NCI-H2227 (cell line): ENCODE data around the gene KCNJ6.
A peak's percentile ranks its signal among the peaks of the same experiment; 100 is the strongest.
"Not testable (repeated sequence)": the region's sequence is repeated elsewhere in the genome, so short reads cannot be mapped to it uniquely, and the experiment has no call there.

Experiments used
- DNase-seq: peaks from one replicate; lab custom pipeline; 2025; ENCODE audit not compliant: unreplicated experiment; lab: John Stamatoyannopoulos, UW

Gene KCNJ6

DNA sequence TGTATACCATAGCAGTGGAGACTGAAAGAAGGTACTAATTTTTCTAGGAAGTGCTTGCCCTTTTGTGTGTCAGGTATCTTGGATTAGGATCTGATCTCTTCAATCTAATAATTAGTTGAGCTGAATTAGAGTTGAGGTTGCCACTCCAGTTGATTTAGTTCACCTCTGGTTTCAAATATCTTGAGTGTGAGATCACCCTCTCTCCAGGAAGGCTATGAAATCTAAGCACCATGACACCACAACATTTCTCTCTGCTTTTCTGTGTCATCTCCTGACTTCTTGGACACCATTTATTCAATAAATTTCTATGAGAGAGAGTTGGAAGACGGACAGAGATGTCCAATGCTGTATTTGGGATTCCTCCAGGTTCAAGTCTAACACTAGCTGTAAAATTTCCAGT, 336.9 kb downstream of the KCNJ6 start:
- no peak for DNase-seq

DNA sequence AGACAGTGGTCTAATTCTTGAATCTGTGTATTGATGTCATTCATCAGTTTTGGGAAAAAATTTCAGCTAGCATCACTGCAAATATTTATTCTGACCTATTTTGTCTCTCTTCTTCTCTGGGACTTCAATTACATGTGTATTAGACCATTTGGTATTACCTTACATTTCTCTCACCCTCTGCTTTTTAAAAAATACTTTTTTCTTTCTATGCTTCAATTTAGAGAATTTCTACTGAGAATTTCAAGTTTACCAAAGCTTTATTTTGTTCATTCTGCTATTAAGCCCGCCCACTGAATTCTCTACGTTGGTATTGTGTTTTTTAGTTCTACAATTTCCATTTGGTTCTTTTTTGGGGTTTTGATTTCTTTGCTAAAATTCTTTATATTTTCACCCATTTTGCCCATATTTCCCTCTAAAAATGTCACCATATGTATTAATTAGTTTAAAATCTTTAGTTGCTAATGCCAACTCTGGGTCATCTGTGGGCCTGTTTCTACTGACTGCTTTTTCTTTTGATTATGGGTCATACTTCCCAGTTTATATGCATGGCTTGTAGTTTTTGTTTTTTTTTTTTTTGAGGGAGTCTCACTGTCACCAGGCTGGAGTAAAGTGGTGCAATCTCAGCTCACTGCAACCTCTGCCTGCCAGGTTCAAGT, 337.7 kb downstream of the KCNJ6 start:
- DNase-seq = no peak

DNA sequence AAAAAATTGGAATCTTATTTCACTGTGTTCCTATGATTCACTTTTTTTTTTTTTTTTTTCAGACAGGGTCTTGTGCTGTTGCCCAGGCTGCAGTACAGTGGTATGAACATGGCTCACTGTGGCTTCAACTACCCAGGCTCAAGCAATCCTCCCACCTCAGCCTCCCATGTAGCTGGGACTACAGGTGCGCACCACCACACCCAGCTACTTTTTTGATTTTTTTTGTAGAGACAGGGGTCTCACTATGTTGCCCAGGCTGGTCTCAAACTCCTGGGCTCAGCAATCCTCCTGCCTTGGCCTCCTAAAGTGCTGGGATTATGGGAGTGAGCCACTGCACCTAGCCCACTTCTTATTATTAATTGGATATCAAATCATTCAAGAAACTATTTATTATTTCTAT, 339.3 kb downstream of the KCNJ6 start:
- not testable (repeated sequence) for DNase-seq

DNA sequence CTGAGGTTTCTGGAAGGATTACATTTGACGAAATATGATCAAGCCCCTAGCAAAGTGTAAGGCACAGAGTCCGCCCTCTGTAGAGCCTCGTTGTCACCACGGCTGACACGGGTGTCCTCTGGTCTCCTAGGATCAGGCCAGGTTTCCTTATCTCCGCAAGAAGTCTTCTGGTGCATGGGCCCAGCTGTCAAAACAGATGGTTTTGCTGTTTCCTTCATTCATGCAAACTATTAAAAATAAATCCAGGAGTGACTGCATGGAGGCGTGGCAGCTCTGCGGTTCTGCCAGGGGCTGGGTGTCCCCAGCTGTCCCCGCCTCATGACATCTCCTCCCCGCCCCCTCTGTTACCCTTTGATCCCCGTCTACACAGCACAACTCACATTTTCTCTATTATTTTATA, 340.7 kb downstream of the KCNJ6 start:
- DNase-seq = no peak

DNA sequence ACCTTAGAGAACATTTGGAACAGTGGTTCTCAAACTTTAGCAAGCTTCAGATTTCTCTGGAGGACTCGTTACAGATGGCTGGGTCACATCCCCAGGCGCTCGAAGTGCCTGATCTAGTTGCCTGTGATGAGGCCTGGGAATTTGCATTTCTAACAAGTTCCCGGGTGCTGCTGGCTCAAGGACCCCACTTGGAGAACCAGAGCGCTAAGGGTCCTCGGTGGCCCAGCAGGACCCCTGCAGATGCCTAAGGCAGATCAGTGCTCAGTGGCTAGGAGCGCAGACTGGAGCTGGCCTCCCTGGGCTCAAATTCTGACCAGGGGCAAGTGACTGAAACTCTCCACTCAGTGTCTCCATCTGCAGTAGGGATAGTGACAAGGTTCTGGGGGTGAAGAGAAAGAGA, 341.5 kb downstream of the KCNJ6 start:
- no peak for DNase-seq

DNA sequence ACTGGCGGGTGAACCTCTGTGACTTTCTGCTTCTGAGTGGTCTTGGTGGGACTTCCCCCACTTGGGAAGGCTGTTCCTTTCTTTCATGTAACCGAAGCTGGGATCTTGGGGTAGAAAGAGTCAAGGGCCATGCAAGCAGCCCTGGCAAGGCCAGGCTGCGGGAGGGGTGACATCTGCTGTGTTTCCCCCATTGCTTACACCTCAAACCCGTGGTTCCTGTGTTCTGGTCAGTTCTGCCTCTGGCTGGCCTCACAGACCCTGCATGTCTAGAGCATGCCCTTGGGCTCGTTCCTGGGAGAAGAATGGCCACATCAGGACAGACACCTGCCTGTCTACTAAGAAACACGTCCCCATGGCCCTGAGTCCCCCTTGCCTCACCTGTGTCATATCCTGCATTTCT, 341.9 kb downstream of the KCNJ6 start:
- no peak for DNase-seq

DNA sequence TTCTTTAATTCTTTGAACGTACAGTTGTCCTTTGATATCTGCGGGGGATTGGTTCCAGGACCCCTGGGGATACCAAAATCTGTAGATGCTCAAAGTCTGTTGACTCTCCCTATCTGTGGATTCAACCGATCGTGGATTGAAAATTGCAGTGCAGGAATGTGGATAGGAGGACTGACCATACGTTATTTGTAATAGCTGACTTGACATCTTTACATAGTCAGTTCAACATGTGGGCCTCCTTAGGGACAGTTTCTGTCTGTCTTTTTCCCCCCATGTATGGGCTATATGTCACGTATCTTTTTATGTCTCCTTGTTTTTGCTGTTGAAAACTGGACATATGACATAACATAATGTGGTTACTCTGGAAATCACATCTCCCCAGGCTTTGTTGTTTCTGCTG, 344.8 kb downstream of the KCNJ6 start:
- no peak for DNase-seq

DNA sequence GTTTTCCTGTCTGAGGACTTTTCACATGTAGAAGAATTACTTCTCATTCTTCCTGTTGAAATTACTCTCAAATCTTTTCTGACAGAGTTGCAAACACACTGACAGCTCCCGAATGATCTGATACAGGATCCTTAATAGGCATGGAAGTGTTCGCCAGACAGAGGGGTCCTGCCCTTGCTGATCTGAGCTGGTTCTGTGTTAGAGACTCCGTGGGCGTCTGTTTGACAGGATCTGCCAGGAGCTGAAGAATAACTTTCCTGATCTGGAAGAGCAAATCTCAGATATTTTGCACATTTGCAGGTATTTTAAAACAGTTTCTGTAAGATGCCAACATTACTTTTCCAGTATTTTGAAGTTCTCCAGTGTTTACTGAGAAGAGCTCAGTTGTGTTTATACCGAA, 347.3 kb downstream of the KCNJ6 start:
- no peak for DNase-seq

DNA sequence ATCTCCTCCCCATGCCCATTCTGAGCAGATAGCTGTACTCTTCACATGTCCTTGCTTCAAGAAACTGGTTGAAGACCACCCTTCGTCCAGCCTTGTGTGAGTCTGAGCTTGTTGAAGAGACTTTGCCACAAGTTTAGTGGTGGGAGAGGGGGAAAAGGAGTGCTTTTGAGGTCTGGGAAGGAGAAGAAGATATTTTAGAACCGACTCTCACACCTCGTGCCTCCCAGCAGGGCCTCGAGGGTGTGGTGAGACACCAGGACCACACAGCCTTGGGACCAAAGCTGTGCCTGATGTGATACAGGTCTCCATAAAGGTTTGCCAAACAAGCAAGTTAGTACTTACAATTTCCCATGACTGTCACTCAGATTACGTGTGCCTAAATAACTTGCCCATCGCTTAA, 347.8 kb downstream of the KCNJ6 start:
- no peak for DNase-seq

DNA sequence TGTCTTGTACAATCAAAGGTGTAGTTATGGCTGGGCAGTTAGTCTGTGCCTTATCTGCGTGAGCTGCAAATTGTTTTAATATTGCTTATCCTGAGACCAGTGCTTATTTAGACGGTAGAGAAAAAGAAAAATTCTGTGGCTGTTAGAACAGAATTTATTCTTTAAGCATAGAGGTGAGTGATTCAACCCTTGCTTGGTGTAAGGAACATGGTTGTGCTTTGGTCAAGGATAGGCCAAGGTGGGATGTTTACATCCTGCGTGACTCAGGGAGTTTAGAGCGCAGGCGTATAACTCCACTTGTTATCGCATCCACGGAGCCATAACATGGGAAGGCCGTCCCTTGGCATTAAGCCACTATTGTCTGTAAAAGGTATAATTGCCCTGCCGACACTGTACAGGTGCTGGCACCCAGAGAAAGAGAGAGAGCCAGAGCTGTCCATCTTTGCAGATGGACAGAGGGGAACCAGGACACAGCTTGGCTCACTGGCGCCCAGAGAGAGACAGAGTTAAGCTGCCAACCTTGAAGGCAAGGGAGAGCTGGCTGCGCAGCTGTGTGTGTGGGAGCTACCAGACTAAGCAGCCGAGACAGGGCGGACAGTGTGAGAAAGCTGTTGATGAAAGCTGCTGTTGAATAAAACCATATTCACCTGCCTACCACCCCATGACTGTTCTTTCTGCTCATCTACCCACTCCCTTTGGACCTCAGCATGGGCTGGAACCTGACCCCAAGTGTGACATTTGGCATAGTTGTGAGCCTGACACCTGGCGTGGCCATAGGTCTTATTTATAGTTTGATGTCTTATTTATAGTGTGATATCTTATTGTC, 349.3 kb downstream of the KCNJ6 start:
- DNase-seq = no peak

DNA sequence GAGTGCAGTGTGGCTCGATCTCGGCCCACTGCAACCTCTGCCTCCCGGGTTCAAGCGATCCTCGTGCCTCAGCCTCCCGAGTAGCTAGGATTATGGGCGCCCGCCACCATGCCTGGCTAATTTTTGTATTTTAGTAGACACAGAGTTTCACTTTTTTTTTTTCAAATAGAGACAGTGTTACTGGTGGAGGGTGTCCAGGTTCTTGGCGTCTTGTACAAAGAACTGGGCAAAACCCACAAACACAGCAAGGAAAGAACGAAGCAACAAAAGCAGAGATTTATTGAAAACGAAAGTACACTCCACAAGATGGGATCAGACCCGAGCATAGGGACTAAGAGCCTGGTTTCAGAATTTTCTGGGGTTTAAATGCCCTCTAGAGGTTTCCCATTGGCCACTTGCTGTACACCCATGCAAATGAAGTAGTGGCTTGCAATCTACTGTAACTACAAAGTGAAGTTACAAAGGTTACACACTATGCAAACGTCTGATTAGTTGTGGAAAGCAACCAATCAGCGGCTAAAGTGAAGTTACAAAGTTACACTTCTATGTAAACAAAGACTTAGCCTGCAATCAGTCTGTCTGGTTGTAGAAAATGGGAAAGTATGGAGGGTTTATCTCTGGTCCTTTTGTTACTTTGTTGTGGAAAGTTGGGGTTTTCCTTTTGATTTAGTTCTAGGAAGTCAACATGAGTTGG, 350.6 kb downstream of the KCNJ6 start:
- no peak for DNase-seq

DNA sequence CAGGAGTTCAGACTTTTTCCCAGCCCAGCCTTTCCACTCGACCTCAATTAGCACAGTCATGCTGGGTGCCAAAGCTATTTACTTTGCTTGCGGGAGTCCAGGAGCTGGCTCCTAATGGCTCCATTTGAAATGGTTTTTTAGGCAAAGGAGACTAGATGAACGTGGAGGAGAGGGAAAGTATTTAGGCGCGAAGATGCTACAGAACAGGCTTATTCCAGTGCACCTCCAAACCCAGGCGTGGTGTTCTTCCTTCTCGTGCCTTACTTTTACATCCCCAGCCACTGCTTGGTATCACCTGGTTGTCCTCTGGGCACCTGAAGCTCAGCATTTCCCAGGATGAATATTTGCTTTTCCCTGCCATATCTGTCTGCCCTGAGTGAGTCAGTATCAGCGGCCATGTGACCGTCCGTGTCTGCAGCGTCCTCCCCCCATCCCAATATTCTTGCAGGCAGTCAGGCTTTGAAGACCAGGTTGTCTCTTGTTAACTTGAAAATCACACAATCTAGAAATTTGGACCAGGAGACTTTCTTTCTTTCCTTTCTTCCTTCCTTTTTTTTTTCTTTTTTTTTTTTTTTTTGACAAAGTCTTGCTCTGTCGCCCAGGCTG, 351.2 kb downstream of the KCNJ6 start:
- no peak for DNase-seq

DNA sequence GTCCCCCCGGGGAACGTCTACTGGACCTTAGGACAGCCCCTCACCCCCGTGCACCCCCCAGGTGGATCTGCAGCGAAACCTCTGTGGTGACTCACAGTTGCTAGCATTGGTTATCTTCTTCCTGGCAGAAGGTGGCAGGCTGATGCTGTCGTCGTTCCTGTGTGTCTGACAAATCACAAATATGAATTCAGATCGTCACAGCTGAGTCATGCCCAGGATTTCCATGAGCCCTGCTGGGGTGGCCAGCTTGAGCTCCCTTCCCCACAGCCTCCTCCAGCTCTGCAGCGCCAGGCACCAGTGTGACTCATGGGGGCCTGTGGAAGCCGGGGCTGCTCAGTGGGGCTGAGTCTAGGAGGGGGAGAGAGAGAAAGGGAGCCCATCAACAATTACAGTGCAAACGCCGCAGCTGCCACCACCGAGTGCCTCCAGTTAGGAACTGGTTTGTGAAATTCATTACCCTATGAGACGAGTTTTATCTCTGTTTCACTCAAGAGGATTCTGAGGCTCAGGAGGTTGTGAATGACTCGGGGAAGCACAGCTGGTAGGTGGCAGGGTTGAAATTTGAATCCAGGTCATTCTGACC, 351.8 kb downstream of the KCNJ6 start:
- DNase-seq = peak; percentile 63

DNA sequence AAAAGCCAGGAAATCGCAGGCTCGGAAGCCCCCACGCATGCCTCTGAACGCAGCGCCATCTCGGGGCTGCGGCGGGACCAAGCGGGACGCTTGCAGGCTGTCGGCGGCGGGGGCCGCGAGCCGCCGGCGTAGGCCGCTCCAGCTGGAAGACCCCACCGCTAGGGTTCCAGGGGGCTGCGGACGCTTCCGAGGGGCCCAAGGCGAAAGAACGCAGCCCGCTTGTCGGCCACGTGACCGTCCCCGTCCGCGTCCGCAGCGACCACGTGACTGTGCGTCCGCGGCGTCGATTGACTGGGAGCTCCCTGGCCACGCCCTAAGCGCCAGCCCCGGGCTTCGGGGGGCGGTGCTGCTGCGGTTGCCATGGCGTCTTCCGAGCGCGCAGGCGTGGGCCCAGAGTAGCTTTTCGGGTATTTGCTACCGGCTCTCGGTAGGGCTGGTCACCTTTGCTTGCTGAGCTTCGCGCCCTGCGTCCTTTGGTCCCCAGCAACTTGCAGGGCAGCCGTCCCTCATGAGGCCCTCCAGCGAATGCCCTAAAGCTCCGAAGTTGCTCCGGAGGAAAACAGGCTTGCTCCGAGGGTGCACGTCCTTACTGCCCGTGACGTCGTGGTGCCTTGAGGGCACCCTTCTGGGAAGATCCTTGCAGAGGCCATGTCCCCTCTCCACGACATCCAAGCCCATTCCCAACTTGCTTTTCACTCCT, 352.5 kb downstream of the KCNJ6 start:
- peak; percentile 97 for DNase-seq

DNA sequence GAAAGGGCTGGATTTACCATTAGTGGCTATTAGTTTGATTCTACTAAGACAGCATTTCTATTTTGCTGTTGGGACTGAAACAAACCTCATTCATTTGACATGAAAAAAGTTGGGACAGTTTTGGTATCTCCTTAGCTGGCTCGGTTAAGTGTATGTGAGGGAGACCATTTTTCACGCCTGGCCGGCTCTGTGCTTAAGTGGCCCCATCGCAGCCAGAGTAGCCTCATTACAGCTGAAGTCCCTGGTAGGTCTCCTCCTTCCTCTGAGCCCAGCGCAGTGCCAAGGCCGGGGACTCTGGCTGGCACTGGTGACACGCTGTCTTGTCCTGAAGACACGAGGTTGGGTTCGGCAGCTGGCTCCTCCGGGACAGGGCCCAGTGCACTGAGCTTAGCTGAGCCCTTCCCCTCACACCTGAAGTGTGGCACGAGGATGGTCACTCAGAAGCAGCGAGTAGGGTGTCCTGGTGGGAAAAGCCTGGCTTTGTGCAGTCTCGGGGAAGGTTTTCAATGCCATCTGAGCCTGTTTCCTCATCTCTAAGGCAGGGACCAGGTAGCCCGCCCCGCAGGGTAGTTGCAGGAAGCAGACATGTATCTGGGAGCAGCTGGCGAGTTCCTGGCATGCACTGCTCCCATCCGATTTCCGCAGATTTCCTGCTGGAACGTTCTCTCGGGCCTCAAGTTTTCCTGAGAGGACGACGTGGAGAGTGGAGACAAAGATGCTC, 353.2 kb downstream of the KCNJ6 start:
- DNase-seq = no peak

DNA sequence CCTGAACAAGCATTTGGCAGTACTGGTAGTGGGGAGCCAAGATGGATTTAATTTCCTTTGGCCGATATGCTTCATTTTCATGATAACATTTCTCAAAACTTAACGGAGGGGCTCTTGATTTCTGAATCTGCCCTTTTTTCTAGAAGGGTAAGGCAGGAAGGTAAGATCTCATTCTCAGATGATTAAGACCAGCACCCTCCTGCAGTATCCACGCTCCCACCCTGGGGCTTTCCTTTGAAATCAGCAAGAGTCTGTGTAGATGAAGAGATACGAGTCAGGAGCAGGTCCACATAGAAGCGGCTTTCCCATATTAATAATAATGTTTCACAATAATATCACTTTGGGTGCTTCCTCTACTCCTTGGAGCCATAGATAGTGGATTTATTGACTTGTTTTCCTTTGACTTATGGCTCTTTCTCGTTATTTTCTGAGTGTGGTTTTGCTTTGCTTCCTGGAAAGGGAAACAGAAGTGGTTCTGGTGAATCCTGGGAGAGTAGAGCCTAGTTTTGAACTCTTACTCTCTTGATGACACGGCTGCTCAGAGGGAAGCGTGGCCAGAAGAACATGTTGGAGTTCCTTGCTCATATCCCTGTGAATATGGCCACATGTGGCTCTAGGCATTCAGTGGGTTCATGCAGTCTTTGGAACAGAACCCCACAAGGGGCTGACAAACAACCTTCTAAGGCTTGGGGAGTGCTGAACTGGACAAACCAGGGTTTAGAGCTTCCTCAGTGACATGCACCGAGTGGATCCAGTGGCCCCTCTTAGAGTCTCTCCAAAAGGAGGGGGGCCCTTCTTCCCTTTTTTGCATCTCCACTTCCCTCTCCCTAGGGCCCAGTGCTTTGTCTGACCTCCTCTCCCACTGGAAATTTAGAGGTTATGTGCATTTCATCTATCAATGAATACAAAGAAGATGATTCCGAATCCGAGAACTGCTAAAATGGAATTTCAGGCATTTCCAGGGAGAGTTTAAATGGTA, 354.0 kb downstream of the KCNJ6 start:
- no peak for DNase-seq

DNA sequence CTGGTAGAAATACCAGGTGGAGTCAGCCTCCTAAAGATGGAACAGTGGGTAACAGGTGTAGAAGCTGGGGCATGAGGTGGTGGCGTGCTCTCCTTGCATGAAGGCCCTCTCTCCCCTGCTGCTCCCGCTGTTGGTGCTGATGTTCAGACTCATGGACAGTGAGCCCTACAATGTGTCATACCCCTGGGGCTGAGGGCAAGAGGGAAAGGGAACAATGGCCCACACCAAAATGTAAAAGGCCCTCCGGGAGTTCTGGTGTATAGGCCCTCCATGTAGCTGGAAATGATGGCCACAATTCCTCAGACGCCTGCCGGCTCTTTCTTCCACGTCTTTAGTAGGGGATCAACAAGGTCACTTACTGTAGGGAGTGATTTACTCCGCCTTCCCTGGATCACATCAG, 354.8 kb downstream of the KCNJ6 start:
- no peak for DNase-seq

DNA sequence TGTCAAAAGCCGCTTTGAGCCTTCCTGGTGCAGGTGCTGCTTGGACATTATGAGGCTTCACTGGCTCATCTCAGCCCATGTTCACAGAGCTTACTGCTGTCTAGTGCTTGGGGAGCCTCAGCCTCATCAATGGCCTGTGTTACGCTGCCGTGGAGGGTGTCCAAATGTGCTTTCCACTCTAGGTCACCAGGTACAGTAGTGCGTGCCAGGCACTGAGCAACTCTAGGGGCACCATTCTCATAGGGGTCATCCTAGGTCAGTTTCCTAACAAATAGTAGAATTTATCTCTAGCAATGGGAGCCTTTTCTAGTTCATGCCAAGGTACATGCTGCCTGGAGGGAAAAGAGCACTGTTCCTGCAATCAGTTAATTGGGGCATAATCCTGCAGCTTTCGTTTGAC, 355.9 kb downstream of the KCNJ6 start:
- DNase-seq = no peak

DNA sequence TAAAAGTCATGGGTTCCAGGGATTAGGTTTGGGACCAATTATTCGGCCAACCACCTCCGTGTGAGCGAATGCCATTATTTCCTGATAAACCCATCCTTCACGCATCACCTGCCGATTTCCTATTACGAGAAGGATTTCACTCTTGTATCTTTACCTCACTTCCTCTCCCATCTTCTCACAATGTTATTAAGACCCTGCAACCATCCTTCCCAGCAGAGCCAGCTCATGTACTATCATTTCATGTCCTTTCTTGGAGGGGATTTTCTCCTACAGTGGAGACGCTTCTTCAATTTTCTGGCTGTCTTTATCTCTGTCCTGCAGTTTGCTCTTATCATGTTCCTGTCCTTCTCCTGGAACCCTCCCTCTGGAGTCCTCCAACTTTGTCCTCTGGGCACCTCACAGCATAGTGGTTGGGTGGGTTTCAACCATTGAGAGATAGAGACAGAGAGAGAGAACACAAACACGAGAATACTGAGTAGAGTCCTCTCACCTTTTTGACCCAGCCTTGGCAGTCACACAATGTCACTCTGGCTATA, 357.5 kb downstream of the KCNJ6 start:
- DNase-seq = no peak
